CD4-positive, alpha-beta T cell treated with Interleukin-6 for 4 hours (primary cell): ENCODE data around the gene PPM1H.

Source experiments
- DNase-seq: peaks from one replicate; pipeline ENCODE4 v3.0.0-alpha.2; 2020; ENCODE audit warnings: mixed read lengths

PPM1H gene

DNA sequence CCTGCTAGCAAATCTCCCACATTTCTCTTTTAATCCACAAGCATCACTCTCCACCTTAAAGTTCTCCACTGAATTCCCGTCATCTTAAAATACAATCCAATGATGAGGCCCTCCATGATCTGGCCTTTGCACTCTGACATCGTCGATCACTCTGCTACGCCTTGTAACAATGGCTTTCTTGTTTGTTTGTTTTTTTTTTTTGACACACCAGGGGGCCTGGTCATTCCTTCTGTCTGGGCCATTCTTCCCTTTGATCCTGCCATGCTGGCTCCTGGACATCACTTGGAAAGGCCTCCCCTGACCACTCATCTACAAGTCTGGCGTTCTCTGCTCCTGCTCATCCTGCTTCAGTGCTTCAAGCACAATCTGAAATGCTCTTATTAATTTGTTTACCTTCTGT lies 233.5 kb downstream of the PPM1H start:
- no peak for DNase-seq

GRCh38 chr12:62700091-62700880 lies 234.7 kb downstream of the PPM1H start:
- DNase-seq = no peak

- DNase-seq = no peak
Measured at GRCh38 chr12:62698701-62699101, 236.2 kb downstream of the PPM1H start.

DNA sequence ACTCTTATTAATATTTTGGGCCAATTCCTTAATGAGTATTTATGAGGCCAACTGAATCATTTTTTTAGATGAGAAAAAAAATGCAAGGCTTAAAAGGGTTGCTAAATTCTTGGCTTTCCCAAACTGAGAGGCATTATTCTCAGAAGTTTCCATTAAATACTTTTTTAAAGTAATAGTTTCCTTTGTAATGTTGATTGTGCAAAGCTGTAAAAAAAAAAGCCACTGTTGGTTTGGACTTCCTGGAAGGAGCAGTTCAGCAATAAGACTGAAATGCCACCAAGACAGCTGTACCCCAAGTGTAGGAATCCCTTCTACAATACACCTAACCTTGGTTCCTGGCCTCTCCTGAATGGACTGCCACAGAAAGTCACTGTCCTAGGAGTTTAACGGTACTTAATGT lies 237.1 kb downstream of the PPM1H start:
- no peak for DNase-seq

DNA sequence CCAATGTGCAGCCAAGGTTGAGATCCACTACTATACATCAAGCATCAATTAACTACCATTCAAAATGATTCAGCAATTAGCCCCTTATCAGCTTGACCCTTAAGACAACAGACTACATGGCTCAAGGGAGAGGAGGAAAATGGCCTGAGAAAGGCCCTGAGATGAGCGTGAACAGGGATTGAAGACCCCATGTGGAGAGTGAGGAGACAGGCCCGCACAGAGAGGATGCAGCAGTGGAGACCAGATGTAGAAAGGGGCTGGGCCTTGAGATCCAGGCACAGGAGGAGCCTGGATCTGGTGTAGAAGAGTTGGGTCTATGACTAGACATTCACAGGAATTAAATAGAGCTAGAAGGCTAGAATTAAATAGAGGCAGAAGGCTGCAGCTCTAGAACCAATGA lies 239.3 kb downstream of the PPM1H start:
- DNase-seq = no peak

DNA sequence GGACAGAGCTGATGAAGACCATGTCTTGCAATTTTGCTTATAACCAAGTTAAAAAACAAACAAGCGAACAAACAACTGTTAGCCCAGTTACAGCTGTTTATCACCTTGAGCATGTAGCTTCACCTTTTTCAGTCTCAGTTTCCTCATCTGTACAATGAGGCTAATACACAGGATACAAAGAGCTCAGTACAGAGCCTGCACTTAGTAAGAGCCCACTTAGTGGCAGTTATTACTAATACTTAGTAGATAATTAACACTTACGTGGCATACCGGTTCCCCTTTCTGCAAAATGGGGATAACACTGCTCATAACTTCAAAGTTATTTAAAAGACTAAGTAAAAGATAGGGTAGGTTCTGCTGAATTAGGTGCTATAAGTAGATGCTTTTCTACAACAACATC lies 240.3 kb downstream of the PPM1H start:
- DNase-seq = no peak

GRCh38 chr12:62694116-62694515 lies 240.8 kb downstream of the PPM1H start:
- DNase-seq = no peak

GRCh38 chr12:62693376-62694050 lies 241.4 kb downstream of the PPM1H start:
- no peak for DNase-seq

- no peak for DNase-seq
Measured at GRCh38 chr12:62692884-62693283, 242.1 kb downstream of the PPM1H start.

DNA sequence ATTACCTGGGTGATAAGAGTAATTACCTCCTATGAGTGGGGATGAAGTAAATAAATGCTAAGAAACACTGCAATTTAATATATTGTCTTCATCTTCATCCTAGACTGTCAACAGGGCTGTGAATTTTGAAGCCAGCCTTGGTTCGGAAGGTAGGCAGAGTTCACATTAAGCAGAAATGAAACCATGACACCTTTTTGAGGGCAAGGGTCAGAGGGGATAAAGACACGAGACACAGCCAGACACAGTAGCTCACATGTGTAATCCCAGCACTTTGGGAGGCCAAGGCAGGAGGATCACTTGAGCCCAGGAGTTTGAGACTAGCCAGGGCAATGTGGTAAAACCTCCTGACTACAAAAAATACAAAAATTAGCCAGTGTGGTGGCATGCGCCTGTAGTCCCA lies 243.6 kb downstream of the PPM1H start:
- DNase-seq = no peak

- no peak for DNase-seq
Measured at GRCh38 chr12:62689042-62689839, 245.7 kb downstream of the PPM1H start.

- DNase-seq = no peak
Measured at GRCh38 chr12:62686938-62687337, 248.0 kb downstream of the PPM1H start.

- no peak for DNase-seq
Measured at GRCh38 chr12:62684570-62685295, 250.2 kb downstream of the PPM1H start.

DNA sequence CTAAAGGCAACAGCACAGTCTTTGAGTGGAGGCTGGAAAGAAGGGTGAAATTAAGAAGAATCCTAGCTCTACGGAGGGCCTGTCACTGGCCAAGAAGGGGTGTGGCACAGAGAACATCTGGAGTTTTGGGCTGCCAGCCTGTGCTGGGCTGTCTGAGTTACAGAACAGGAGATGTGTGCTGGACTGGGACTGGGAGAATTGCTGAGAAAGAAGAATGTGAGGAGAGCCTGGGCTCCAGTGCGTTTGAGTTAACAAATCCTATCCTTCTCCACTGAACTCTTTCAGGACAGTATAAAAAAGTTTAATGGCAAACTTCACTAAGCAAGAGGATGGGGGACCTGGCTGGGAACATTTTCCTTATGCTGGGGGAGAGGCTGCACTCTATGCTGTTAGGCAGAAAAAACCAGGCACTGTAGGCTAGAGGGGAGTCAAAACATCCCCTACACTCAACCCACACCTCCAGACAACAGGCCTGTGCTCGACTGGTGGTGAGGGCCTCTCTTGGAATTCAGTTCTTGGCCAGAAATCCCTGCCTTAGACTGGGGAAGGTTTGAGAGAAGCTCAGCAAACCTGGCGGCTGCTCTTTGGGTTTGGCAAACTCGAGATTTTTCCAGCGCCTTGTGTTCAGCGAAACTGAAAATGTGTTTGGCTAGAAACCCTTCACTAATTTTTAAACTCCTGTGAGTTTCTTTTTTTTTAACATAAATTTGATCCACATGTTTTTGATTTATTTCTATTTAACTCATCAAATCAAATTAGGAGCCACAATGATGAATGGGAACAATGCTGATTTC lies 251.0 kb downstream of the PPM1H start:
- DNase-seq = no peak

DNA sequence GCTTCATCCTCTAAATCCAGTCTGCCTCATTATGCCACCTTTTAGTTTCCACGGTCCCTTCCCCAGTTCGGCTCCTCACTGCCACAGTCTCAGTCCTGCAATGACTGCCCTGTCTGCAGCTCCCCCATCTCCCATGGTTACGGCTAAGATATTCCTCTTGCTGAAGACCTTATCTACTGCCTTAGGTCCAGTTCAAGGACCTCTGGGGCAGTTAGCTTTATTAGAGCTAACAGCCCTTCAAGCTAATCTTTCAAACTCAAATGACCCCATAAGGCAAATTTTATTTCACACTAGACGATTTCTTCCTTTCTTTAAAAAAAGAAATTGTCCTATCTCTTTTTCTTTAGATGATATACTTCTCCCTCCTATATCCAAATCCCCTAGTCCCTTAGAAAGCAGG lies 253.6 kb downstream of the PPM1H start:
- no peak for DNase-seq

GRCh38 chr12:62679608-62680007 lies 255.3 kb downstream of the PPM1H start:
- DNase-seq = no peak

DNA sequence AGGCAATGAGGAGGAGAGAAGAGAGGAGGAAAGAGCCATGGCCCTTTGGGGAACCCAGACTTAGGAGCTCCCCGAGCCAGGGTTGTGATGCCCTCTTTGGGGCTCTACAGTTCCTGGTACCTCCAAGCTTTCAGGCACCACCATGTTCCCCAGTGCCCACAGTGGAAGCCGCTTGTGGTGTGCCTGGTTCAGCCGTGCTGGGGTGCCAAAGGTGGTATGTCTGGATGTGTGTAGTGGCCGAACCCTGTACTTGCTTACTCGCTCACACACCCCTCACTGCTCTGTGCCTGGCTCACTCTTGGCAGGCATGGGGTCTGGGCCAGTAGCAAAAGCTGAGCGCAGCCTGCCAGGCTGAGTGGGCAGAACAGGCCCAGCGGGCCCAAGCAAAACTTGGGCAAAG lies 257.6 kb downstream of the PPM1H start:
- DNase-seq = no peak

DNA sequence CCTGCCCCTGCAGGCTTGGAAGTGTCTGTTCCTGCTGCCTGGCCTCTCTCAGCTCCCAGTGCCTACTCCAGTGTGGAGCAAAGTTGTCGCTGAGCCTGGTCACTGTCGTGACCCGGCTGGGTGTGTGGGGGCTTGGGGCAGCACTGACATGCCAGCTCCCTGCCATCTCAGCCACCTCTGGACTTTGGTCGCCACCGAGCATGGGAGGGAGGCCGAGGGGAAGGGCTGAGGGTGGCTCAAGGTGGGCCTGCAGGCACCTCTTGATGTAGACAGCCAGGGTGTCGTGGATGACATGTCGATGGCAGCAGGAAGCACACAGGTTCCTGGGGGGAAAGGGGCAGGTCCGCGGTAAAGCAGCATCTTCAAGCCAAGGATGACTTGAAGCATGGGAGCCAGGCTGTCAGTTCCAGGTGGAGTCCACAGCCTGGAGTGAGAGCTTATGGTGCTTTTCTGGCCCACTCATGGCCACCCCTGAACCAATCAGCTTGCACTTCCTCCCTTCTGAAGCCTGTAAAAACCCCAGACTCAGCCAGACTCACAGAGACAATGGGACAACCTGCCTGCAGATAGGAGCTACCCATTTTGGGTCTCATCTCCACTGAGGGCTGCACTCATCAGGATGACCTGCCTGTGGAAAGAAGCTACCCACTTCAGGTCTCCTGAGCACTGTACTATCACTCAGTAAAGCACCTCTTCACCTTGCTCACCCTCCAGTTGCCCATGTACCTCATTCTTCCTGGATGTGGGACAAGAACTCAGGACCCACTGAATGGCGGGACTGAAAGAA lies 258.2 kb downstream of the PPM1H start:
- no peak for DNase-seq

DNA sequence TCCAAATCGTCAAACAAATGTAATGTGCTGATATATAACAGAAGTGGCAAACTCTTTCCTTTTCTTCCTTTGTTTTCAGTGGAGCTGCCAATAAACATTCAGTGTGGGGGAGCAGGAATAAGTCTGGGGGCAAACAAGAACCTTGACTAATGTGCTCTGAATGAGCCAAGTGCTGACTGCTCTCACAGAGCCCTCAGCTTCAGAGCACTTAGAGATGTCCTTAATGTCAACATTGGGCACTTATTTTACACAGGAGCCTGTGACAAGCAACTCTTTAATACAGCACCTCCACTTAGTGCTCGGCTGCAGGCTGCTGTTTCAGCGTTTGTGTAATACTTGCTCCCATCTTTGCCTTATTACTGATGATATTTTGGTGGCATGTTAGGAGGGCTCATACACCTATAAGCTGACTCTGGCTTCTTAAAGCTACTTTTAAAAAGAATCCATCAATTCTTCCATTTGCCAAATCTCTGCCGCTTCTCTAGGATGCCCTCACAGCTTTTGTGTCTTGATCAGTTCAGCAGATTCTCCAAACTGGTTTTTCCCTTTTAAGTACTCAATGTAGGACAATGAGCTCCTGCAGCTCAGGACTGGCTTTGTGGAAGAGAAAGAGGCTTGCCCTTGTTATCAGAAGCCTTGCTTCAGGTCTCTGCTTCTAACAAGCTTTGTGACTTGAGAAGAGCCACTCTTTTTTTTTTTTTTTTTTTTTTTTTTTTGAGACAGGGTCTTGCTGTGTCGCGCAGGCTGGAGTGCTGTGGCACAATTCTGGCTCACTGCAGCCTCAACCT lies 261.7 kb downstream of the PPM1H start:
- DNase-seq = no peak

- DNase-seq = no peak
Measured at GRCh38 chr12:62670986-62671720, 263.8 kb downstream of the PPM1H start.
